HG03439 (cell line): ENCODE data around the gene RUNX1.

ENCODE experiments used
- ATAC-seq: cut with Tn5 transposase; IDR thresholded peaks from one replicate; pipeline ENCODE4 v1.9.1; 2021; ENCODE audit warnings: mild to moderate bottlenecking, moderate library complexity; ENCODE audit not compliant: unreplicated experiment

The RUNX1 gene

DNA sequence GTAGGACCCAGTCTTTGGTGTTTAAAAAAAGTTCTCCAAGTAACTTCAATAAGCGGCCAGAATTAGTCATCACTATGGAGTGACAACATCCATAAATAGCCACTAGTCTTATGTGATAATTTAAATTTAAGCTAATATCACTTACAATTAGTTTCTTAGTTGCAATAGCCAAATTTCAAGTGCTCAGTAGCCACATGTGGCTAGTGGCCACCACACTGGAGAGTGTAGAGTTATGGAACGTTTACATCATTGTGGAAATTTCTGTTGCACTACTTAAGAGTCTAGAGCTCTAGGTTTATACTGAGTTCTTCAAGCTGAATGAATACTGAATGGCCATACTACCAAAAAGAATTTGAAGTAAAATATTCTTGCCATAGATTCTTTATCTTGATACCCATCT is 121.1 kb downstream of the RUNX1 start:
- ATAC-seq: no peak

DNA sequence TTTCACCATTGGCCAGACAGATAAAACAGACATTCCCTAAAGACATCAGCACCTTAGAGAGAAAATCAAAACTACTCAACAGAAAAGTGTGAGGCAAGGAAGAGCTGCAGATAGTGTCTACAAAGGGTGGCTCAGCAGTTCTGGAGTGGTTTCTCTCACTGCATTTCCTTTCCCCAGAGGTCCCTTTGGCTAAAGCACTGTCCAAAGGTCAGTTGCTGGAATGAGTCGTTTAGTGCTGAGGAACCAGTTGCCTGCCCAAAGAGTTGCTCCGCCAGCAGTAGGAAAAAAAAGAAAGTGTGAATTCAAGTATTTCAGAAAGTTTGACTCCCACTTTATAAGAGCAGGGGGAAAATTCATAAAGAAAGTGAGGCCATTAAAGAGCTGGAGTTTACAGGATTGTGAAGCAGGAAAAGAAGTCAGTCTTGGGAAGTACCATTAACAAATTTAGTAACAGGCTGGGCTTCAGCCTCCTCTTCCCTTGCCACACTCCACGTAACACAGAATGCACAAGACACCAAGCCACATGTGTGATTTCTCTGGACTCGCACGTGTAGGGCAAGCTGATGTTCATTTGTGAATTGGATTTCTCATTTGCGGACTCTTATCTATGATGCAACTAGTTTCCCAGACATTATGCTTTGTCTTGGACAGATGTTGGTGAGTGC is 122.2 kb downstream of the RUNX1 start:
- no peak for ATAC-seq

DNA sequence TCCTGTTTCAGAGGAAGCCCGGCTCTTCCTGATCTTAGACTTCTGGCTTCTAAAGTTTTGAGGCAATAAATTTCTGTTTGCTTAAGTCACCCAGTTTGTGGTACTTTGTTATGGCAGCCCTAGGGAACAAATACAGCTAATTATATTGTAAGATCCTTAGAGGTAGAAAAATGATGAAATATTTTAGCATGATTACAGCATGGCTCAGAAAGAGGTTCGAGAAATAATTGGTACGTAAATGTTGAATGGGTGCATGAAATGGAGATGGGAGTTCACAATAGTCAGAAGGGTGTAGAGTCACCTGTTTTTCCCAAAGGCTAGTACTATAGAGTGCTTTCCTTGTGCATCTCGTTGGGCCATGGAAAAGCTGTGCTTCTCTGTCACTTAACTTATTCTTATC is 123.5 kb downstream of the RUNX1 start:
- ATAC-seq: no peak

DNA sequence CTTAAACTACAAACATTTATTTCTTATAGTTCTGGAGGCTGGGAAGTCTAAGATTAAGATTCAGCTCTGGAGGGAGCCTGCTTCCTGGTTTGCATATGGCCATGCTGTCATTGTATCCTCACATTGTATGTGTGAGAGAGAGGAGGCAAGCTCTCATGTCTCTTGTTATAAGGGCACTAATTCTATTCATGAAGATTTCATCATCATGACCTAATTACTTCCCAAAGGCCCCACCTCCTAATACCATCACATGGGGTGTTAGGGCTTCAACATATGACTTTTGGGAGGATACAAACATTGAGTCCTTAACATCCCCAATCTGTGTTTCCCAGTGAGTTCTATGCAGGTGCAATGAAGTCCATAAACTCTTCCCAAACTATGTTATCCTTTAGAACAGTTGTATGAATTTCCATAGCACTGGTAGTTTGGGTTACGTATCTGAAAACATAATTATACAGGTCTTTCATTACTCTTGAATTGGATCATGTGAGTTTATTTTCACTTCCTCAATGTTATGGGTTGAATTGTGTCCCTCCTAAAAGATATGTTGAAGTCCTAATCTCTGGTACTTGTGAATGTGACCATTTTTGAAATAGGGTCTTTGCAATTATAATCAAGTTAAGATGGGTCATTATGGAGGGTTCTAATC is 124.2 kb downstream of the RUNX1 start:
- ATAC-seq: no peak

DNA sequence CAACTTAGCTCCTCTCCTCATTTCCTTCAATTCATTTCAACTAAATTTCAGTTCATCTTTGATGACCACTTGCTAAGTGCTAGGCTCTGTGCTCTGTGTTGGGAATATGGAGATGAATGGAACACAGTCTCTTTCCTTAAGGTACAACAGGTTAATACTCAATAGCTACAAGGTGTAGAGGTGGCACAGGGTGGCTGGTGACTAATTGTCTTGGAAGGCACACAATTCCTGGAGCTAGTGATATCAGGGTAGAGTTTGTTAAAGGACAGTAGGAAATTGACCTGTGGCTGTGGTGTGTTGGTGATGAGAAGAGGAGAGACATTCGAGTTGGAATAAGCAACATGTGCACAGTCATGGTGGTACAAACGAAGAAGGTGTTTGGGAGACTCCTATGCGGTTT is 124.9 kb downstream of the RUNX1 start:
- no peak for ATAC-seq

DNA sequence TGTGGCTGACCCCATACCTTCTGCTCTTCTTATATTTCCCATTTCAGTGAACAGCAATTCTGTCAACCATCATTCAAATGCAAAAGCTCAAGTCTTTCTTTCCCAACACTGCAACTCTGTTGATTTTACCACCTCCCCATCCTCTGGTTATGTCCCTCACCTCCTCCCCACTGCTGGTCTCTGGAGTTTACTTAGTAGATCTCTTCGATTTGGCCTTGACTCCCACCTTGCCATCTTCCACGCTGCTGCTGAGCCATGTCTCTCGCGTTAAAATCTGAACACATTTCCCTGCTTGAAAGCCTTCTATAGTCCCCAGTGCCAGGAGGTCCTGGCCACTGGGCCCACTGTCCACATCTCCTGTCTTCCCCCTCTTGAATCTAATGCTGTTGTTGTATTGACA is 125.5 kb downstream of the RUNX1 start:
- ATAC-seq: no peak

DNA sequence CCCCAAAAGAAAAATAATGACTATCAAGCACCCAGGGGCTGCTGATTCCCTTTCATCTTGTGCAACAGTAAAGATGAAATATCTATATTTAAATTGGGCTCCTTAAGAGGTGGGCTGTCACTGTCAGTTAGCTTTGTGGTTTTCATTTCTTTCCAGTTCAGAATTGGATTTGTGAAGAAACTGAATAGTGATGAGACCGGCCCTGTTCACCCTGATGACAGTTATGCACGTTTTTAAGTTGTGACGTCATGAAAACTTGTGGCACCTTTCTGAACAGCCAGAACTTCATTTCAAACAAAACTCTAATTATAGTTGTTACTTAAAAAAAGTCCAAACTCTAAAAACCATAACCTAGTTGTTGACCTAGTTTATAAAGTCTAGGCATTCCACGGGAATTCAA is 125.9 kb downstream of the RUNX1 start:
- ATAC-seq: no peak

DNA sequence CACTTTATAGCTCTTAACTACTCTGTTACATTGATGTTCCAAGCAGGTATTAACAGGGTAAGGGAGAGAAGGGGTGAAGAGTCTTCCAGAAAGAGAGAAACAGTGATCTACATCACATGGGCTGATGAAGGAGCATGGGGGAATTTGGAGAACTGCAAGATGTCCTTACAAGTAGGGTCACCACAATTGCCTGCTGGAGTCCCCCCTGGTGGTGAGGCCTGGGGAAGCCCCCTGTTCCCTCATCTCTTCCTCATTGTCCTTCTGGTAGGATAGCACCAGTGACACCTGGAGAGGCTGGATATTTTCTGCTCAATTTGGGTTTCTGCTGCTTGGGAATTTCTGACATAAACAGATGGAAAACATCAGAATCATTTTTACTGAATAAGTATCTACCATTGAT is 126.6 kb downstream of the RUNX1 start:
- no peak for ATAC-seq

DNA sequence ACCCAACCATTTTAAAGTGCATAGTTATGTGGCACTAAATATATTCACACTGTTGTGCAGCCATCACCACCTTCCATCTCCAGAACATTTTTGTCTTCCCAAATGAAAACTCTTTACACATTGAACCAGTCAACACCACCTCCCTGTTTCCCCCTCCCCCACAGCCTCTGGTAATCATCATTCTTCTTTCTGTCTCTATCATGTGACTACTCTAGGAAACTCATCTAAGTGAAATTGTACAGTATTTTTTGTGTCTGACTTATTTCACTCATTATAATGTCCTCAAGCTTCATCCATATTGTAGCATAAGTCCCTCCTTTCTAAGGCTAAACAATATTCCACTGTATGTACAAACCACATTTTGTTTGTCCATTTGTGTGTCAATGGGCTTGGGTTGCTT is 128.0 kb downstream of the RUNX1 start:
- ATAC-seq: no peak

DNA sequence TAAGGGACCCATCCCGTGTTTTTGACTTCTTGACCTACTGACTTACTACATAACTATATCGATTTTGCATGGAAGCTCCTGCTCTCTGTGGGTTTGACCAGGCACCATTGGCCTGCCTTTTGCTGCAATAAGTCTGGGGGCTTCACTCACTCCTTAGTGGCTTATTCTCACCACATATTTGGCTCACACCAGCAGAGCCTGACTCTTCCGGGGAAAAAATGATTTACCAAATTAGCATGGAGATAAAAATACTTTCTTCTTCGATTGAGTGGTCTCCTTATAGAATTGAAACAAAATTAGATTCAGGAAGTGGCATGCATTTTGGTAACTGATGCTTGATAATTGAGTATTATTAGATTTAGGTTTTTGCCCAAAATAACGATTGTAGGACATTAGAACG is 129.7 kb downstream of the RUNX1 start:
- ATAC-seq: no peak

DNA sequence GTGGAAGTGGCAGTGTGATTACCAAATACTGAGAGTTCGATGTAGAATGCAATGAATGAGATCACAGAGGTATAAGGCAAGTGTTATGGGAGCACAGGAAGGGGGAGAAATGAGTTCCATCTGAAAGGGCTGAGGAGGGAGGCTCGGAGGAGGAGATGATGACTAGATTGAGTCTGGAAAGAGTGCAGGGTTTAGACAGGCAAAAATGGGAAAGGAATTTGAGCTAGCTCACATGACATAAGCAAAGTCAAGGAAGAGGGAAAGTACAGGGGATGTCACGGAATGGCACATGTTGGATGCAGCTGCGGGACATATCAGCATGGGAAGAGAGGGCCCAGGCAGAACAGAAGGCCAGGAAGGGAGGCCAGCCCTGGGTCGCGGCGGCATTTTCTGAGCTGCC is 132.7 kb downstream of the RUNX1 start:
- ATAC-seq: no peak

DNA sequence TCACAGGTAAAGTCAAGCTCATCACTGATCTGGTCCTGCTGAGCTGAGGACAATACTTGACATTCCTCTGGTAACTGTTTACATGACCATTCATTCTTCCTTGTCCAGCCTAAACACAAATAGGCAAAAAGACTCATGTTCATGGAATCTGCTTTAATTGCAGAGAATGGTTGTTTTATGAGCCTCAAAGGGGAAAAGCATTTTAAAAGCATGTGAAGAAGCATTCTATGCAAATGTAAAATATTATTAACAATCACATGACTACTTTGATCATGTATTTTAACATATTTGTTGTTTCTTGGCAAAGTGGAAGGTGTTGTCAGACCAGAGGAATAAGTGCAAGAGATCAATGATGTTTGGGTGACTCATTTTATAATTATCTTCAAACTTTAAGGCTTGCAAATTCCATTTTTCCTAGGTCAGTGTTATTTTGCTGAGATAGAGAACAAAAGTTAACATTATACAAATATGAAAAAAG is 133.7 kb downstream of the RUNX1 start:
- no peak for ATAC-seq

DNA sequence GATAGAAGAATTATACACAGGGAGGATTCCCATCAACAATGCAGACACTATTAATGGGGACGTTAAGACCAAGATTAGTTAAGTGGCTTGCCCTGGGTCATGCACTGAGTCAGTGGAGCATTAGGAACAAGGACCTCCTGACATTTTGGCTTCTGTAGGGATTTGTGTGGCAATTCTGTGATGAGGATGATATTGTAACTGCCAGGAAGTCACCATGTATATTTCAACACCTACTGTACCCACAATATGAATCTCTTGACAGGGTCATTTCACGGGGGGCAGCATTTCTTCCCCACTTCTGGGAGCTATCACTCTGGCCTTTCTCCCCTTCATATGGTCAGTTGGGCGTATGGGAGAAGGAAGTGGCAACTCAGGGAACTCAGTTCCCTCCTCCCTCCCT is 134.9 kb downstream of the RUNX1 start:
- no peak for ATAC-seq

DNA sequence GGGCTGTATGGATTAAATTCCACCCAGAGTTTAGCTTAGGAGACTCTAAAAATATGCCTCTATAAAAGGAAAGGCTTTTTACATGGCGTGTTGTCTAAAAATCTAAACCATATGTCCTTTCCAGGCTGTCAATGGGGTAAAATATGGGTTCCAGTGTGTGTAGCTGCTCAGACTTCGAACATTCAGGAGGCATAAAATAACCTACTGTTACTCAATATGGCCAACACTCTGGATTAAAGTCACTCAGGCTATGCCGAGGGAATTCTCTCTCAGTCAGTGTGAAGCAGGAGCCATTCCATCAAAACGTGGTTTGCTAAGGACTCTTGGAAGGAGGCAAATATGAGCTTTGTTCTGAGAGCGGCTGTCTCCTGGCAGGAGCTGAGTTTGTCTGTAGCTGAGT is 135.3 kb downstream of the RUNX1 start:
- no peak for ATAC-seq

DNA sequence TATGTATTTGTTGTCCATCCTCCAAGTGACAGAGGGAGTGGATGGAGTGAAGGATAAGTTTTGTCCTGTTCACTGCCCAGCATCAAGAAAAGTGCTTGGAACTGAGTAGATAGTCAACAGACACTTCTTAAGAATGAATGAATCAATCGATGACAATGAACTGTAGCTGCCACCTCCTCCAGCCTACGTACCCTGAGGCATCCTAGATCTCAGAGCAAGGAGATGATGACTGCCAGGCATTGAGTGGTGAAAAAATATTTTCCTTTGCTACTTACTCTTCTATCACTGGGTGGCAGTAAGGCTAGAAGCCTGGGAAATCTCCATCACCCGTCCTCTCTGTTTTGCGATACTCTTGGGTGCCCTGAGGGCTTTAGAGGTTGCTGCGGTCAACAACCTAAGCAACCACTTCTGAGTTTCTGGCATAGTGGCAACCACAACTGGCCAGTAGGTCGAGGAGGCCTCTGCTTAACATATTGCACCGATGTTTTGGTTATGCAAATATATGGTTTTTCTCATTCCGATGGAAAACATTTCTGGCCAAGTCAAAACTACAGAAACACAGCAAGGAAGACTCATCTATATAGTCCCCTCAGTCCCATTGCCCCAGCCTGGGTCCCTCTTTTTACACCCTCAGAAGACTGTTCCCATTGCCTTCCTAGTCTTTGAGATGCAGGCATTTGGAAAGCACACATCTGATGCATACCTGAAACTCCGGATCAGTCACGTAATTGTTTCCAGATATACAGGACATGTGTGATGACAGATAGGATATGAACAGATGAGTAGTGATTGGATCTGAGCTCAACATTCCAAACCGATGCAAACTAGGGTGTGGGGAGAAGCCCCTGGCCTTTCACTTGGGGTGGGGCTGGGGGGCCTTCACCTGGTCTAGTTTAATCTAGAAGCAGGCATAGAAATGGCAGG is 136.8 kb downstream of the RUNX1 start:
- ATAC-seq: no peak

DNA sequence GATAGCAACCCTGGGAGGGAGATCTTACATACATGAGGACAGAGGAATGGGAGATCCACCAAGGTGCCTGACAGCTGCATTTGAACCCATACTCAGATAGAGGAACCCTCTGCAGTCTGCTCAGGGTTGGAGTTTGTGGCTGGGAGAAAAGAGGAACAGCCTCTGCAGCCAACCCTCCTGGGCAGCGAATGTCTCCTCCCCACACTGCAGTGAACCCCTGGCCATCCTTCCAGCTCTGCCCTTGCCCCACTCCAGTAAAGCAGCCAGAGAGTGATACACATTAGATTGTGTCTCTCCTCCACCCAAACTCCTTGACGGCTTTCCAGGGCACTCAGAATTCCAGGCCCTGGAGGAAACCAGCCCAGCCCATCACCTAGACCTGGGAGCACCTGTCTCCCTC is 137.7 kb downstream of the RUNX1 start:
- no peak for ATAC-seq

DNA sequence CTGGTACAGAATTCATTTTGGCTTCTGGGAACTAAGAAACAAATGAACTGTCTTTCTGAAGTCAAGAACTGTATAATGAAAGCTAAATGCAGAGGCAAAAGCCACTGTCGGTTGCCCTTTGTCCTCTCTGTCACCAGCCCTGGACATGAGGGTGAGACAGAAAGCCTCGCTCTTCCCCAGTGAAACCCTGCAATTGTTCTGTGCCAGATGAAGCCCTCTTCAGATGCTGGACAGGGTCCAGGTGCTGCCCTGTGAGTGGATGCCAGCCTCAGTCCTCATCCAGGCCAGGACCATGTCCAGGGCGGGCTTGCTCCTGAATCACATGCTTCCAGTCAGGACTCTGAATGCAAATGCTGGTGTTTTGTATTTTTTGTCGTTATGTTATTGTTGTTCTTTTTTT is 138.7 kb downstream of the RUNX1 start:
- ATAC-seq: no peak

DNA sequence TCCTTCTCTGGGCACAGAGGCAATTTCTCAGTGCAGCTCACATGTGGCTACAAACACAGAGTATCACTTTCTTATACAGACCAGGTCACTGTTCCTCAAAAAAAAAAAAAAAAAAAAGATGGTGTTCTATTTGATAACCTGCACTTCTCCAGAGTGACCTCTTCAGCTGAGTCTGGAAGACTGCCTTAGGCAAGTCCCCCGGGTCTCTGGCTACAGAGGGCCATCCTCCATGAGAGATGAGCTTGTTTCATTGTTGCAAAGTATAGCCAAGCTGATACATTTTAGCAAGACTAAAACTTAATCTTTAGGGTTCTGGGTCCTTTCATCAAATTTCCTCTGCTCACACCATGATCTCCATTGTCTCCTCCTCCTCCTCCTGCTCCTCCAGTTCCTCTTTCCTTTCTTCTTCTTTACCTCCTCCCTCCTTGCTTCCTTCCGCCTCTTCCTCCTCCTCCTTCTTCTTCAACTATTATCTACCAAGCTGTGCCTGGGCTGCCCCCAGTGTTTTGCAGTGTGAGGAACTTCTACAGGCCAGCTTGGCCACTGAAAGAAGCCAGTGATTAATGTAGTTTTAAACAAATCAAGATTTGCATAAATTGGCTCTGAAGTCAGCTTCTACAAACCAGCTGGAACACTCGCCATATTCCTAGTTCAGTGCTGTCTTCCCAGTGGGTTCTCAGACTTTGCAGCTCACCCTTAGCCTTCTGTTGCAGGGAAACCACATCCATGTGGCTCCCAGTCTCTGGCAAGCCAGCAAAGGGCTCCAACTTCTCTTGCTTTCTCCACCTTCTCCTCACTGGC is 139.4 kb downstream of the RUNX1 start:
- no peak for ATAC-seq

DNA sequence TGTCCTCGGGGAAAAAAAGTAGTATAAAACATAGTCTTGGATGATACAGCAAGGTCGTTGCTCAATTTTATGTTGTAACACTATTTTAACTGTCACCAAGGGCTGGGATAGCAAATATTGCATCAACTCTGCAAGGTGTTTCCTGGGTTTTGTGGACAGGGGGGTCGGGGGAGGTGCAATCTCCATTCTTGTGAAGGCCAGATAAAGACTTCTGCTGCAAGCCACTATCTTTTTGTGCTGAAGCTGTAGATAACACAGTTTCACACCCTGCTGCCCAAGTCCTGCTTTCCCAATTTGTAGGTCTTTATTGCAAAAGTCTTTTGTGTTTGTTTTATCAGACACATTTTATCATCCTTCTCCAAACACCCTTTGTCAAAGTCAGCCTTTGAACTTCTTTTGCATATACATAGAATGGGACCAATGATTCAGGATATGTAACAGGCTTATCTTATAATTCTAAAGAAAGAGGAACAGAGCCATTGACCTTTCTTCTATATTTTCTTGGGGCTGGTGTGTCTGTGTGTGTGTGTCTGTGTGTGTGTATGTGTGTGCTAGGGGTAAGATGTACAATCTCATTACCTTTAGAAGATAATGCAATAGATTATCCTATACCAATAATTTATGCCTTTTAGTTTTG is 140.6 kb downstream of the RUNX1 start:
- no peak for ATAC-seq
